H9 (cell line): Measurements from ENCODE around the gene PIGS. TPM values are rescaled to one million over a fixed set of nuclear protein-coding genes. Genes with fewer than 3 reads are reported as not detected.
"Not testable (repeated sequence)": the region's sequence is repeated elsewhere in the genome, so short reads cannot be mapped to it uniquely, and the experiment has no call there.

Experiments used
- DNase-seq: peaks from one replicate; pipeline ENCODE4 v3.0.0-alpha.2; 2017
- H2AFZ ChIP-seq: one replicate; pipeline ENCODE4 v1.6.1; 2013; ENCODE audit warnings: mild to moderate bottlenecking, low read length, control low read depth, moderate library complexity
- H2AK5ac ChIP-seq: 2 replicates; pipeline ENCODE4 v1.6.1; 2013; ENCODE audit warnings: low read length, control low read depth, mixed read lengths; ENCODE audit not compliant: insufficient read length
- H2BK120ac ChIP-seq: one replicate; pipeline ENCODE4 v1.6.1; 2013; ENCODE audit warnings: low read depth, mild to moderate bottlenecking, low read length, control low read depth, inconsistent platforms; ENCODE audit not compliant: poor library complexity, severe bottlenecking
- H2BK12ac ChIP-seq: 2 replicates; pipeline ENCODE4 v1.6.1; 2013; ENCODE audit warnings: low read length, control low read depth, mixed read lengths, low read depth; ENCODE audit not compliant: insufficient read length
- H2BK15ac ChIP-seq: 2 replicates; pipeline ENCODE4 v1.6.1; 2013; ENCODE audit warnings: low read depth, low read length, control low read depth
- H2BK20ac ChIP-seq: one replicate; pipeline ENCODE4 v1.6.1; 2013; ENCODE audit warnings: low read depth, mild to moderate bottlenecking, low read length, control low read depth, inconsistent platforms; ENCODE audit not compliant: poor library complexity, severe bottlenecking
- H2BK5ac ChIP-seq: 2 replicates; pipeline ENCODE4 v1.6.1; 2013; ENCODE audit warnings: low read length, control low read depth, mixed read lengths; ENCODE audit not compliant: insufficient read length
- H3K14ac ChIP-seq: 2 replicates; pipeline ENCODE4 v1.6.1; 2013; ENCODE audit warnings: low read length, control low read depth; ENCODE audit not compliant: insufficient read depth
- H3K18ac ChIP-seq: 2 replicates; pipeline ENCODE4 v1.6.1; 2013; ENCODE audit warnings: low read depth, mild to moderate bottlenecking, mixed read lengths, low read length, control low read depth; ENCODE audit not compliant: insufficient read length
- H3K23ac ChIP-seq: 2 replicates; pipeline ENCODE4 v1.6.1; 2013; ENCODE audit warnings: low read length, control low read depth, mixed read lengths, low read depth; ENCODE audit not compliant: insufficient read length
- H3K23me2 ChIP-seq: 2 replicates; pipeline ENCODE4 v1.6.1; 2013; ENCODE audit warnings: low read depth, mild to moderate bottlenecking, mixed read lengths, low read length, control low read depth; ENCODE audit not compliant: insufficient read length, poor library complexity, severe bottlenecking
- H3K27ac ChIP-seq: 2 replicates; pipeline ENCODE4 v1.5.1; 2013; ENCODE audit warnings: low read length, control low read depth, mixed read lengths, low read depth; ENCODE audit not compliant: insufficient read length
- H3K27me3 ChIP-seq: 2 replicates; pipeline ENCODE4 v1.6.1; 2013; ENCODE audit warnings: low read length, control low read depth, inconsistent platforms; ENCODE audit not compliant: insufficient read depth
- H3K4ac ChIP-seq: 2 replicates; pipeline ENCODE4 v1.6.1; 2013; ENCODE audit warnings: low read depth, mild to moderate bottlenecking, control low read depth, inconsistent platforms, low read length, moderate library complexity
- H3K4me1 ChIP-seq: 2 replicates; pipeline ENCODE4 v1.6.1; 2013; ENCODE audit warnings: low read length, control low read depth, inconsistent platforms; ENCODE audit not compliant: insufficient read depth
- H3K4me2 ChIP-seq: 2 replicates; pipeline ENCODE4 v1.6.1; 2013; ENCODE audit warnings: low read length, control low read depth, mixed read lengths; ENCODE audit not compliant: insufficient read length, insufficient read depth
- H3K56ac ChIP-seq: 2 replicates; pipeline ENCODE4 v1.6.1; 2013; ENCODE audit warnings: low read depth, mild to moderate bottlenecking, mixed read lengths, low read length, control low read depth; ENCODE audit not compliant: insufficient read length
- H3K79me1 ChIP-seq: 2 replicates; pipeline ENCODE4 v1.6.1; 2013; ENCODE audit warnings: low read depth, mild to moderate bottlenecking, moderate library complexity, low read length, control low read depth, inconsistent platforms; ENCODE audit not compliant: insufficient read depth, poor library complexity, severe bottlenecking
- H3K79me2 ChIP-seq: 2 replicates; pipeline ENCODE4 v1.6.1; 2013; ENCODE audit warnings: low read length, control low read depth, inconsistent platforms; ENCODE audit not compliant: insufficient read depth
- H3K9ac ChIP-seq: 2 replicates; pipeline ENCODE4 v1.6.1; 2013; ENCODE audit warnings: low read length, control low read depth, mixed read lengths; ENCODE audit not compliant: insufficient read length; ENCODE audit errors: extremely low read depth
- H3K9me3 ChIP-seq: one replicate; pipeline ENCODE4 v1.6.1; 2013; ENCODE audit warnings: low read depth, low read length, inconsistent platforms; ENCODE audit not compliant: control insufficient read depth
- H3T11ph ChIP-seq: one replicate; pipeline ENCODE4 v1.6.1; 2013; ENCODE audit warnings: mild to moderate bottlenecking, low read length, control low read depth, inconsistent platforms
- H4K20me1 ChIP-seq: one replicate; pipeline ENCODE4 v1.6.1; 2013; ENCODE audit not compliant: control insufficient read depth, insufficient read length, insufficient read depth
- H4K5ac ChIP-seq: 2 replicates; pipeline ENCODE4 v1.6.1; 2013; ENCODE audit warnings: low read depth, mild to moderate bottlenecking, mixed read lengths, low read length, control low read depth; ENCODE audit not compliant: insufficient read length
- H4K8ac ChIP-seq: replicated peaks from 2 replicates; pipeline ENCODE4 v1.6.1; 2013; ENCODE audit warnings: low read length, control low read depth, mixed read lengths, low read depth; ENCODE audit not compliant: insufficient read length
- H4K91ac ChIP-seq: 2 replicates; pipeline ENCODE4 v1.6.1; 2013; ENCODE audit warnings: low read depth, mild to moderate bottlenecking, moderate library complexity, mixed read lengths, low read length, control low read depth; ENCODE audit not compliant: insufficient read length
- H3K27ac Mint-ChIP-seq, 3 experiments: 2 replicates in 2 of 3; 3 replicates in 1 of 3; pipeline ENCODE4 v1.8.0; 2020 to 2021; ENCODE audit warnings: mixed read lengths in 3 of 3, mild to moderate bottlenecking in 1 of 3, moderate library complexity in 1 of 3
- H3K27me3 Mint-ChIP-seq: 2 replicates; pipeline ENCODE4 v1.8.0; 2021; ENCODE audit warnings: low read depth, mild to moderate bottlenecking, moderate library complexity, mixed read lengths
- H3K36me3 Mint-ChIP-seq, 3 experiments: 2 replicates in 2 of 3; 3 replicates in 1 of 3; pipeline ENCODE4 v1.8.0; 2020 to 2021; ENCODE audit warnings: low read depth in 3 of 3, mixed read lengths in 3 of 3; ENCODE audit not compliant: insufficient read depth in 1 of 3
- H3K4me1 Mint-ChIP-seq, 2 experiments: 2 replicates each; pipeline ENCODE4 v1.8.0; 2020; ENCODE audit warnings: mixed read lengths in 2 of 2
- H3K4me3 Mint-ChIP-seq, 2 experiments: 2 replicates in 1 of 2; 3 replicates in 1 of 2; pipeline ENCODE4 v1.8.0; 2020 to 2021; ENCODE audit warnings: mild to moderate bottlenecking in 2 of 2, mixed read lengths in 2 of 2, moderate library complexity in 1 of 2
- H3K9me3 Mint-ChIP-seq, 2 experiments: 2 replicates in 1 of 2; 3 replicates in 1 of 2; pipeline ENCODE4 v1.8.0; 2020; ENCODE audit warnings: mild to moderate bottlenecking in 2 of 2, mixed read lengths in 2 of 2, moderate library complexity in 1 of 2
- CTCF ChIP-seq: fragments of 200-600 bp; sonication (generic); conservative IDR thresholded peaks from 3 replicates; pipeline ENCODE4 v1.8.0; 2021; ENCODE audit warnings: antibody characterized with exemption, mild to moderate bottlenecking
- WGBS: extraction: QIAGEN DNeasy Blood & Tissue Kit; methylation state at CpG from one replicate; pipeline ENCODE4 v1.1.7; 2013; ENCODE audit warnings: missing lambda C conversion rate, low lambda C conversion rate, mixed read lengths; ENCODE audit not compliant: insufficient read length; ENCODE audit errors: extremely low coverage; 5-methylcytosine and 5-hydroxymethylcytosine counted together
- total RNA-seq: library from RNA; stranded (reverse); gene quantifications from 2 replicates; pipeline ENCODE4 v1.2.1, GENCODE V29; 2021

PIGS gene
- total RNA-seq, 1 experiment from 2014 or later, result 45.8 TPM

GRCh38 chr17:28576758-28577465 is 5.6 kb upstream of the PIGS start, which contains the start of gene ALDOC:
TSS of gene ALDOC (minus strand) at chr17:28576895. CDS start at chr17:28575532, 1,363 bp downstream.
- Histone ChIP-seq H4K20me1 (peaks cover 2% of the 10 kb centered on the region), H4K5ac (no peak within 1 kb of the TSS), H3K56ac (no peak within 1 kb of the TSS), H3K23me2 (peaks cover 1% of the 10 kb centered on the region), H2BK5ac (no peak within 1 kb of the TSS), H3K4me1 (no peaks in the 10 kb centered on the region), H2BK20ac (no peak within 1 kb of the TSS), H3K9ac (no peak within 1 kb of the TSS), H3T11ph (no peak within 1 kb of the TSS), H3K4ac (no peak within 1 kb of the TSS), H3K23ac (no peak within 1 kb of the TSS), H2BK120ac (no peak within 1 kb of the TSS), H3K27ac (no peak within 1 kb of the TSS), H3K79me1 (no peaks in the 10 kb centered on the region), H2BK15ac (no peak within 1 kb of the TSS), H3K4me2 (peak within 1 kb of the TSS; percentile 38), H4K8ac (no peak within 1 kb of the TSS), H4K91ac (no peak within 1 kb of the TSS), H3K79me2 (no peaks in the 10 kb centered on the region), H3K18ac (no peak within 1 kb of the TSS), H3K14ac (no peak within 1 kb of the TSS), H2BK12ac (no peak within 1 kb of the TSS), H2AFZ (no peak within 1 kb of the TSS), H2AK5ac (no peak within 1 kb of the TSS), H3K27me3 (no peaks in the 10 kb centered on the region), H3K9me3 (no peaks in the 10 kb centered on the region)
- H3K4me1 Mint-ChIP-seq, result peaks cover 14 to 24% of the 10 kb centered on the region in 2 experiments
- peak; percentile 100 for DNase-seq
- peak within 1 kb of the TSS; percentile 85 to 94 (median 91) for H3K27ac Mint-ChIP-seq
- no peaks in the 10 kb centered on the region for H3K9me3 Mint-ChIP-seq
- peaks cover 7% of the 10 kb centered on the region for H3K27me3 Mint-ChIP-seq
- peak within 1 kb of the TSS; percentile 61 to 84 for H3K4me3 Mint-ChIP-seq
- no CpG with 5 or more reads among the region's 26 CpGs for WGBS
- H3K36me3 Mint-ChIP-seq, result peaks cover 27 to 58% (median 57%) of the 10 kb centered on the region in 3 experiments; a peak in 6 of 7 replicates
- TF ChIP-seq CTCF, result no peak

- H3K56ac ChIP-seq, H3K23me2 ChIP-seq, H2BK15ac ChIP-seq, H2AK5ac ChIP-seq, H3K4me1 ChIP-seq, H4K8ac ChIP-seq, H3K27me3 ChIP-seq, H4K91ac ChIP-seq, H2BK120ac ChIP-seq, H3K23ac ChIP-seq, H3K14ac ChIP-seq, H3K27ac ChIP-seq, H4K5ac ChIP-seq, H3K27ac Mint-ChIP-seq, H3K79me2 ChIP-seq, H3K79me1 ChIP-seq, DNase-seq, H2BK12ac ChIP-seq, H3T11ph ChIP-seq, H2BK5ac ChIP-seq, H3K18ac ChIP-seq, H3K9me3 Mint-ChIP-seq, H3K27me3 Mint-ChIP-seq, H4K20me1 ChIP-seq, H3K4ac ChIP-seq, H2AFZ ChIP-seq, H3K9ac ChIP-seq, H3K9me3 ChIP-seq, H2BK20ac ChIP-seq: not testable (repeated sequence)
- H3K4me2 ChIP-seq, result peak overlapping the region; percentile 38
- no CpG with 5 or more reads among the region's 3 CpGs for WGBS
- H3K36me3 Mint-ChIP-seq, result peaks cover 27 to 58% (median 57%) of the 10 kb centered on the region in 3 experiments; a peak in 6 of 7 replicates
- peaks cover 15 to 28% of the 10 kb centered on the region in 2 experiments for H3K4me1 Mint-ChIP-seq
- peak overlapping the region; percentile 61 to 84 for H3K4me3 Mint-ChIP-seq
Observed at GRCh38 chr17:28576016-28576415, 4.7 kb upstream of the PIGS start.
